Stimulated activated CD4-positive, alpha-beta T cell treated with anti-CD3 and anti-CD28 coated beads, Interleukin-1b, Interleukin-23, amount 100 ng/mL, for 24 hours (primary cell): ENCODE data around the gene DAB1.
"Not testable (repeated sequence)": the region's sequence is repeated elsewhere in the genome, so short reads cannot be mapped to it uniquely, and the experiment has no call there.

Experiments used
- DNase-seq, 4 experiments: peaks; one replicate each; pipeline ENCODE4 v3.0.0-alpha.2; 2020; ENCODE audit warnings: low read depth in 4 of 4, low spot score in 1 of 4

DAB1 gene

DNA sequence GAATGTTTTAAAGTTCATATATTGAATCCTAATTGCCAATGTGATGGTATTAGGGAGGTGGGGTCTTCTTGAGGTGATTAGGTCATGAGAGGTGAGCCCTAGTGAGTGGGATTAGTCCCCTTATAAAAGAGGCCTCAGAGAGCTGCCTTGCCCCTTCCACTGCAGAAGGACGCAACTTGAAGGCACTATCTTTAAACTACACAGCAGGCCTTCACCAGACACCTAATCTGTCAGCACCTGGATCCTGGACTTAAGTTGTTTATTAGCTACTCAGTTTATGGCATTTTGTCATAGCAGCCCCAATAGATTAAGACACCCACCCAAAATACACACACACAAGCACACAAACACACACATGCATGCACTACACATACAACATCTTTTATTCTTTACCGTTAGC, 61.4 kb downstream of the DAB1 start:
- DNase-seq, result no peak

DNA sequence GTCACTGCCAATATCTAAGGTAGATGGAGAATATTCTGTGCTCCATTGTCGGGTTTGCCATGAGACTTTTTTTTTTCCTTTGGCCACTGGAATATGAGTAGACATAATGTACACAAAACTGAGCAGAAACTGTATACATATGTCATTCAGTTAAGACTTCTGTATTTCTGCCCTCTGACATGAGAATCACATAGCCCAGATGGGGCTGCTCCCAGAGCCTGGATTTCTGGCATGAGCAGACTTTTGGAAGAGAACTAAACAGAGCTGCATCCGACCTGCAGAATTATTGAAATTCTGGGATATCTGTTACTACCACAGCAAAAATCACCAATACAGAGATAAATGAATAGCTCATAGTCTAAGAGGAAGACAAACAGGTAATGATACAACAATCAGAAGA, 62.3 kb downstream of the DAB1 start:
- DNase-seq, result no peak

GRCh38 chr1:57360846-57361407, 62.9 kb downstream of the DAB1 start:
- DNase-seq, result no peak

- no peak for DNase-seq
Measured at GRCh38 chr1:57357462-57357861, 66.4 kb downstream of the DAB1 start.

- DNase-seq, result no peak
Measured at GRCh38 chr1:57353654-57354053, 70.2 kb downstream of the DAB1 start.

DNA sequence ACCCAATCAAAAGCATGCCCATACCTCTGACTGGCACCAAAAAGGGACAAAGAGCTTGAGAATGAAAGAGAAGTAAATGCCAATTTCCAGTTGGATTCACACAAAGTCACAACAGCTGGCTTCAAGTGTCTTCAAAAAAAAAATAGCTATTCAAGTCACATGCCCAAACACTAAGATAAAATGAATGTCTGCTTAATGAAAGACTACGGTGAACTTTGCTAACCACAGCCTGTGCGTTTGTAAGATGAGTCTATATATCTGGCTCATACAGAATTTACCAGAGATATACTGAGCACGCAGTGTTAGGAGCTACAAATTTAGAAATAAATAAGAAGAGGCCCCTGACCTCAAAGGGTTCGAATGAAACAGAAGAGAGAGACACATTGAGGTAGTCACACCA, 73.2 kb downstream of the DAB1 start:
- DNase-seq, result no peak

GRCh38 chr1:57348921-57349320, 74.9 kb downstream of the DAB1 start:
- DNase-seq, result no peak

- no peak for DNase-seq
Measured at GRCh38 chr1:57345916-57346315, 77.9 kb downstream of the DAB1 start.

DNA sequence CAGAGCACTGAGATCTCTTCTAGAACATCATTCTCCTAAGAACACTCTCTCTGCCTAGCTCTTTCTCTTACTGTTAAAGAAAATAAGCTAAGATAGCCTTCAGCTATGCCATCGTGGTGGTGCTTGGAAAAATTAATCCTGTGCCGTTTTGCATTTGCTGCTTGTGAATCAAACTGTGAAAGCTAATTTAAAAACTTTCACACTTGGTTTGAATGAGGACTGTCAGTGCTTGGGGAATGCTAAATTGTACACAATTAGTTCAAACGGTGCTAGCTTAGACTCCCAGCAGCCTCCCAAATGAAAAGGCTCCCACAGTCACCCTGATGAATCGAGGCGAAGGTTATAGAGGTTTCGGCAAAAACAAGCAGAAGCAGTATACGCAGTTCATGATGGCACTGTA, 79.6 kb downstream of the DAB1 start:
- DNase-seq, result no peak

DNA sequence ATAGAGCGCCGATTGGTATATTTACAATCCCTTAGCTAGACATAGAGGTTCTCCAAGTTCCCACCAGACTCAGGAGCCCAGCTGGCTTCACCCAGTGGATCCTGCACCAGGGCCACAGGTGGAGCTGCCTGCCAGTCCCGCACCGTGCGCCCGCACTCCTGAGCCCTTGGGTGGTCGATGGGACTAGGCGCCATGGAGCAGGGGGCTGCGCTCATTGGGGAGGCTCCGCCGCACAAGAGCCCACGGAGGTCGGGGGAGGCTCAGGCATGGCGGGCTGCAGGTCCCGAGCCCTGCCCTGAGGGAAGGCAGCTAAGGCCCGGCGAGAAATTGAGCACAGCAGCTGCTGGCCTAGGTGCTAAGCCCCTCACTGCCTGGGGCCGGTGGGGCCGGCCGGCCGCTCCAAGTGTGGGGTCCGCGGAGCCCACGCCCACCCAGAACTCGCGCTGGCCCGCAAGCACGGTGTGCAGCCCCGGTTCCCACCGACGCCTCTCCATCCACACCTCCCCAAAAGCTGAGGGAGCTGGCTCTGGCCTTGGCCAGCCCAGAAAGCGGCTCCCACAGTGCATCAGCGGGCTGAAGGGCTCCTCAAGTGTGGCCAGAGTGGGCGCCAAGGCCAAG, 80.5 kb downstream of the DAB1 start:
- DNase-seq, result not testable (repeated sequence)

DNA sequence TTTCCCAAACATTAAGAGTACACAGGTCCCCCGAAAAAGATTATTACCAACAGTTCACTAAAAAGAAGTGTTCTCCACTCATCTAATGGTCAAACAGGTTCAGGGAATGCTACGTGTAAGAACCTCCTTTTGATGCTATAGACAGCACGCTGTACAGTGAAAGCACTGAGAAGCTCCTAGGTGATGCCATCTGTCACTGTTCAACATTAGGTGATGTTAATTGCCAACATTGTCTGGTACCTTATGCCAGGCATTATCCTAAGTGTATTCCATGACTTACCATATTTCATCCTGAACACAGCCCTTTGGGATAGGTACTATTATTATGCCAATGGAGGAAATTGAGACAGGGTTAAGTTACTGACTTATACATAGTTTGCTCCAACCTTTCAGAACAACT, 82.1 kb downstream of the DAB1 start:
- DNase-seq, result no peak

GRCh38 chr1:57340334-57341070, 83.4 kb downstream of the DAB1 start:
- no peak for DNase-seq

DNA sequence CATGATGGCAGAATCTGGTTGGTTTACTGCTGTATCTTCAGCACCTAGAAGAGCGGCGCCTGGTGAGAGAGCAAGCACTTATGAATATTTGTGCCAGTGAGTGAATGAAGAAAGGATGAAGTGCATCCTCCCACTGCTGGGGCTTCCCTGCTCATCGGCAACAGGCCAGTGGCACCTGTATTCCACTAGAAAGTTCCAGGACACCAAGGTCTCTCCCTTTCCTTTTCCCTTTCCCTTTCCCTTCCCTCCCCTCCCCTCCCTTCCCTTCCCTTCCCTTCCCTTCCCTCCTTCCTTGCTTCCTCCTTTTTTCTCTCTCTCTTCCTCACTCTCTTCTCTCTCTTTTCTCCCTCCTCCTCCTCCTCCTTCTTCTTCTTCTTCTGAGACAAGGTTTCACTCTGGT, 86.2 kb downstream of the DAB1 start:
- no peak for DNase-seq

DNA sequence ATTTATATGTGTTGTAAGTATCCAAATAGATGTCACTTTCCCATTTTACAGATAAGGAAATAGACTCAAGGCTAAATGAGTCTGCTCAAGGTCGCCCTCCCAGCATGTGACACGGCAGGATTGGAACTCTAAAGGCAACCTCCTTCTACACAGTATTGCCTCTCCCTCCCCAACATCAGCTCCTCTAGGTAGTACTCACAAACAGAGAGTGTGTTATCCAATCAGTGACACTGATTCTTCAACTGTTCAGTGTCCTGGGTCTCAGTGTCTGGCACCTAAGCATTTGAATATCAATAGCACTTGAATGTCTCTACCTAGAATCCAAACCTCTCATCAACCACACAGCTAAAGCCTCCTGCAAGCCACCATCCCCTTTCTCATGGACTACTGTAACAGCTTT, 87.1 kb downstream of the DAB1 start:
- DNase-seq, result no peak

DNA sequence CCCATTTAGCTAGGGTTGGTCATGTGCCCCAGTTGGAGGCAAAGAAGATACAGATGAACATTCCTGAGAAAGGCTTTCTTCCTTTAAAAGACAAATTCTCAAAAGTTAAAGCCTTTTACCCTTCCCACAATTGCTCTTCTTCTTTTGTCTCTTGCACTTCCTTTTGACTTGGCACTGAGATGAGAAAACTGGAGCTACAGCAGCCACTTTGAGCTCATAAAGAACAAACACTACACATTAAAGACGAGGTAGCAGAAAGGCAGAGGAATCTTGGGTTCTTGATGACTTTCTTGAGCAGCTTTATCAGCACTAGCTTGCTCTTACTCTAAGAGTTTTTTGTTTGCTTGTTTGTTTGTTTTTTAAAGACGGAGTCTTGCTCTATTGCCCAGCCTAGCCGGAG, 92.2 kb downstream of the DAB1 start:
- DNase-seq, result no peak

DNA sequence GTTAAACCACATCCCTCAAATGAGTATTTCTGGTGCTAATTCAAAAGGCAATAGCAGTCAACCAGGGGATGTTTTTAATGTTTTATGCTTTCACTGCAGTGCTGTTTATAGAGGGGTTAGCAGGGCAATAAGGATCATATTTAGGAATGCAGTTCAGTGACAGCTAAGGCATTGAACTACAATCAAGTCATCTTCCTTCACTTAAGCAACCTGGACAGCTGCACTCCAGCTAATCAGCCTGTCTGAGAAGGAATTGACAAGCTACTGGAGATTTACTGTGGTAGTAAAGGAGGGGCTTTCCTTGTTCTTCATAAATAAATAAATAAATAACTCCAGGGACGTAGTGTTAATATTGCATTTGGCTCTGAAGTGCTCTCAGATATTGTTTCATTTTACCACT, 93.9 kb downstream of the DAB1 start:
- no peak for DNase-seq

DNA sequence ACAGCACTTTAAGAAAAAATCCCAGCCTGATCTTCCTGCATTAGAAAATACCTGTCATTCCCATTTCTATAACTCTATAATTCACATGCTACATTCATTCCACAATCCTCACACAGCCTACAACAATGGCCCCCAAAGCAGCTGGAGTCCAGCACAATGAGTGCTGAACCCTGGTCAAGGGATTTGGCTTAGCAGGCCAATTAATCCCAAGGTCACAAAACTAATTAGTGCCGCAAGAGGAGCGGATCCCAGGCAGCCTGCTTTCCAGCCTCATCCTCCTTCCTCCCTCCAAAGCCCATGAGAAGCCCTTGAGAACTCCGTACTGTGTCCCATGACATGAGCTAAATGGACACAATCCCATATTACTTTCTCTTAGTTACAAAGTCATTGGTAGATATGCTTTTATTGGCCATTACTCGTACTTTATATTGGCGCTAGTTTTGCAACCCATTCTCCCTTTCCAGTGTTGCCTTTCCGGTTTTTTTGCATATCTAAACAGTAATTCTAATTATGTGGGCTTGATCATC, 94.8 kb downstream of the DAB1 start:
- DNase-seq, result no peak

- no peak for DNase-seq
Measured at GRCh38 chr1:57327946-57328345, 95.9 kb downstream of the DAB1 start.

GRCh38 chr1:57327336-57327735, 96.5 kb downstream of the DAB1 start:
- no peak for DNase-seq

- DNase-seq, result no peak
Measured at GRCh38 chr1:57325536-57325935, 98.3 kb downstream of the DAB1 start.

DNA sequence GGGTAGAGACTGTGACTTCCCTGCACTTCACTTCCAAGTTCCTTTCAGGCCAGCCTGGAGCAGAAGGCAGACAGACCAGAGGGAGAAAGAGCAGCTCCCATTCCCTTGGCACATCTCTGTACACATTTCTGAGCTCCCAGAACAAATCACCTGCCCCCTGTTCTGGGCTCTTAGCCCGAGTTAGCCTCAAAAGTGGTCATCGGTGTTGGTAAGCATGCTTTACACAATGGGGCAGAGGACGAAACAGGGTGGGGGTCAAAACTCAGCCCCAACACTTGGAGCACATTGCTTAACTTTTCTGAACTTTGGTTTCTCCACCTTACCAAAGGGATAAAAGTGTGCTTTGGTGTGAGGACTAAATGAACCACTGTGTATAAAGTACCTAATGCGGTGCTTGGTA, 98.7 kb downstream of the DAB1 start:
- DNase-seq, result no peak

GRCh38 chr1:57324388-57324787, 99.5 kb downstream of the DAB1 start:
- DNase-seq, result no peak

- no peak for DNase-seq
Measured at GRCh38 chr1:57321776-57322175, 102.1 kb downstream of the DAB1 start.
